ENCODE results near the gene LCLAT1. TPM values are rescaled to one million over a fixed set of nuclear protein-coding genes. Genes with fewer than 3 reads are reported as not detected.

Gene LCLAT1
- polyA plus RNA-seq, 2 of the 4 experiments (the other 2 are of a cell fraction), result 19.5 to 71.0 TPM

GRCh38 chr2:30549096-30549495, 102.0 kb downstream of the LCLAT1 start:
- TF ChIP-seq MAFK (IDR thresholded peaks at IDR 0.05; ENCODE audit: partially characterized antibody) (peak; percentile 50), HES2 (IDR thresholded peaks at IDR 0.05) (no peak)
- no peaks in the 10 kb centered on the region for H3K4me1 ChIP-seq
- POLR2A ChIA-PET, result no interaction called here
- no peak overlapping the region for H3K4me2 ChIP-seq
- no peak for FAIRE-seq
- no peak overlapping the region for H3K27ac ChIP-seq
- no peak for ATAC-seq
- CTCF ChIA-PET, result interaction anchor here (1.7 kb wide), 1 partner anchor 158 kb away, joined by 5 read pairs; no protein-coding TSS in a partner anchor
- peaks cover 8% of the 10 kb centered on the region; the same call in 1 of the 3 replicates for H3K9me3 ChIP-seq
- H3K4me3 ChIP-seq, result no peak overlapping the region
- WGBS (ENCODE audit: missing lambda C conversion rate), result 96% methylated on average over 2 of the region's 2 CpGs
- no peak for DNase-seq (ENCODE audit: low read depth in 1 of 2, low spot score in 1 of 2)

DNA sequence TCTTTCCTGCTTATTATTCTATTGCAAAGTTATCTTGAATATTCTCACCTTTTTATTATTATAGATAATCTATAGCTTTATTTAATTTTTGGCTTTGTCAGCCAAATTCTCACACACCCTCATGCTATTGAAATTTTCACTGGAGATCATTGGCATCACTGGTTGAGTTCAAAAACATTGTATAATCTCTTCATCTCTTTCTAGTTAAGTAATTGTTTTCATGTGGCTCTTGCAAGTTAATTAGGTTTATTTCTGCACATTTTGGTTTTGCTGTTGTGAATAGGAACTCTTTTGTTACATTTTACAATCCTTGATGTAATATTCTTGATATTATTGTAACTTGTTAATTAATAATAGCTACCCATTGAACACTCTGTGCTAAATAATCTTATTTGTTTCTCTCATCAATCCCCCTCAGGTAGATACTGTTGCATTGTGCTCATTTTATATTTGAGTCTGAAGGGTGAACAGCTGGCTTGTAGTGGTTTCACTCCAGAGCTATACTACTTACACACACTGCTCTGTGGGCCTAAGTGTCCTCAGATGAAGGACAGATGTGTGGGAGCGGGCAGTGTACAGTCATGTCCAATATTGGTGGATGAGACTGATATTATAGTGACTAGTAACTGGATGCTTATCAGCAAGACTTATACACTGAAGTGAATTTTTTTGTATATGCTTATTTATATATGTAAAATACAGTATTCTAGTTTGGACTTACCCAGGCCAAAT, 112.7 kb downstream of the LCLAT1 start:
- FAIRE-seq, result peak; percentile 80
- 90% methylated on average over 1 of the region's 1 CpG for WGBS (ENCODE audit: missing lambda C conversion rate)
- ChIA-PET CTCF (no interaction called here), POLR2A (no interaction called here)
- Histone ChIP-seq H3K9me3 (no peaks in the 10 kb centered on the region), H3K4me1 (peaks cover 6% of the 10 kb centered on the region; the same call in 2 of the 3 replicates), H3K27ac (no peak overlapping the region), H3K4me2 (no peak overlapping the region), H3K4me3 (no peak overlapping the region)
- DNase-seq (ENCODE audit: low read depth in 1 of 2, low spot score in 1 of 2), result no peak
- ATAC-seq, result no peak
- TF ChIP-seq MYC (IDR thresholded peaks at IDR 0.05; ENCODE audit: borderline replicate concordance, low read length) (no peak), KDM5A (IDR thresholded peaks at IDR 0.05) (no peak), POLR2A (IDR thresholded peaks at IDR 0.05; ENCODE audit: low read length) (no peak), MAZ (IDR thresholded peaks at IDR 0.05; ENCODE audit: borderline replicate concordance, low read depth, low read length) (no peak), POLR2AphosphoS2 (conservative IDR thresholded peaks at IDR 0.05; ENCODE audit: low read length) (no peak), FOXS1 (CRISPR knock-in tag; IDR thresholded peaks at IDR 0.05) (no peak), SMC3 (IDR thresholded peaks at IDR 0.05) (no peak), NR3C1 (IDR thresholded peaks at IDR 0.05) (no peak)
- TF ChIP-seq, protein P1, sequence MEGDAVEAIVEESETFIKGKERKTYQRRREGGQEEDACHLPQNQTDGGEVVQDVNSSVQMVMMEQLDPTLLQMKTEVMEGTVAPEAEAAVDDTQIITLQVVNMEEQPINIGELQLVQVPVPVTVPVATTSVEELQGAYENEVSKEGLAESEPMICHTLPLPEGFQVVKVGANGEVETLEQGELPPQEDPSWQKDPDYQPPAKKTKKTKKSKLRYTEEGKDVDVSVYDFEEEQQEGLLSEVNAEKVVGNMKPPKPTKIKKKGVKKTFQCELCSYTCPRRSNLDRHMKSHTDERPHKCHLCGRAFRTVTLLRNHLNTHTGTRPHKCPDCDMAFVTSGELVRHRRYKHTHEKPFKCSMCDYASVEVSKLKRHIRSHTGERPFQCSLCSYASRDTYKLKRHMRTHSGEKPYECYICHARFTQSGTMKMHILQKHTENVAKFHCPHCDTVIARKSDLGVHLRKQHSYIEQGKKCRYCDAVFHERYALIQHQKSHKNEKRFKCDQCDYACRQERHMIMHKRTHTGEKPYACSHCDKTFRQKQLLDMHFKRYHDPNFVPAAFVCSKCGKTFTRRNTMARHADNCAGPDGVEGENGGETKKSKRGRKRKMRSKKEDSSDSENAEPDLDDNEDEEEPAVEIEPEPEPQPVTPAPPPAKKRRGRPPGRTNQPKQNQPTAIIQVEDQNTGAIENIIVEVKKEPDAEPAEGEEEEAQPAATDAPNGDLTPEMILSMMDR (IDR thresholded peaks at IDR 0.05), result no peak

- TF ChIP-seq CEBPB (IDR thresholded peaks at IDR 0.05) (peak in 1 of 2 experiments; percentile 46; a peak in 2 of 4 replicates), FOSB (CRISPR knock-in tag; IDR thresholded peaks at IDR 0.05) (no peak), FOSL2 (IDR thresholded peaks at IDR 0.05) (no peak), FOSL2 (CRISPR knock-in tag; IDR thresholded peaks at IDR 0.05) (0 out of 2 replicates have a peak, but pooled peaks have one; percentile 17)
- H3K4me3 ChIP-seq, result no peak overlapping the region
- WGBS (ENCODE audit: missing lambda C conversion rate), result 87% methylated on average over 1 of the region's 1 CpG
- peaks cover 6% of the 10 kb centered on the region; the same call in 2 of the 3 replicates for H3K4me1 ChIP-seq
- H3K4me2 ChIP-seq, result no peak overlapping the region
- CTCF ChIA-PET, result no interaction called here
- DNase-seq (ENCODE audit: low read depth in 1 of 2, low spot score in 1 of 2) (no peak), FAIRE-seq (no peak), ATAC-seq (no peak)
- POLR2A ChIA-PET, result no interaction called here
- H3K9me3 ChIP-seq, result no peaks in the 10 kb centered on the region
- H3K27ac ChIP-seq, result no peak overlapping the region
Measured at GRCh38 chr2:30561349-30561748, 114.3 kb downstream of the LCLAT1 start.

GRCh38 chr2:30565851-30566358, 118.9 kb downstream of the LCLAT1 start:
- CTCF ChIA-PET, result interaction anchor here (1.2 kb wide), 1 partner anchor 9 kb away, joined by 3 read pairs; no protein-coding TSS in a partner anchor
- POLR2A ChIA-PET, result no interaction called here
- no peak for DNase-seq (ENCODE audit: low read depth in 1 of 2, low spot score in 1 of 2)
- no peak for FAIRE-seq
- WGBS (ENCODE audit: missing lambda C conversion rate), result 93% methylated on average over 5 of the region's 5 CpGs
- no peak for ATAC-seq
- Histone ChIP-seq H3K27ac (no peak overlapping the region), H3K4me2 (no peak overlapping the region), H3K9me3 (no peaks in the 10 kb centered on the region), H3K4me3 (no peak overlapping the region), H3K4me1 (peaks cover 6% of the 10 kb centered on the region; the same call in 2 of the 3 replicates)
- TF ChIP-seq RAD21 (conservative IDR thresholded peaks at IDR 0.05 in 1 of 2, IDR thresholded peaks at IDR 0.05 in 1 of 2) (no peak), HOXB13 (CRISPR knock-in tag; IDR thresholded peaks at IDR 0.05; ENCODE audit: low read depth) (no peak), ESRRA (IDR thresholded peaks at IDR 0.05; ENCODE audit: borderline replicate concordance, low read length) (no peak), RARB (CRISPR knock-in tag; IDR thresholded peaks at IDR 0.05) (no peak), FOSB (CRISPR knock-in tag; IDR thresholded peaks at IDR 0.05) (no peak), GATA3 (IDR thresholded peaks at IDR 0.05; ENCODE audit: borderline replicate concordance) (no peak), HMGXB4 (CRISPR knock-in tag; IDR thresholded peaks at IDR 0.05; ENCODE audit: borderline replicate concordance) (no peak), NR3C1 (IDR thresholded peaks at IDR 0.05) (no peak), EP300 (IDR thresholded peaks at IDR 0.05) (no peak), BHLHE40 (IDR thresholded peaks at IDR 0.05; ENCODE audit: low read depth, low read length) (no peak), SREBF2 (IDR thresholded peaks at IDR 0.05) (no peak)
- TF ChIP-seq, protein P2, sequence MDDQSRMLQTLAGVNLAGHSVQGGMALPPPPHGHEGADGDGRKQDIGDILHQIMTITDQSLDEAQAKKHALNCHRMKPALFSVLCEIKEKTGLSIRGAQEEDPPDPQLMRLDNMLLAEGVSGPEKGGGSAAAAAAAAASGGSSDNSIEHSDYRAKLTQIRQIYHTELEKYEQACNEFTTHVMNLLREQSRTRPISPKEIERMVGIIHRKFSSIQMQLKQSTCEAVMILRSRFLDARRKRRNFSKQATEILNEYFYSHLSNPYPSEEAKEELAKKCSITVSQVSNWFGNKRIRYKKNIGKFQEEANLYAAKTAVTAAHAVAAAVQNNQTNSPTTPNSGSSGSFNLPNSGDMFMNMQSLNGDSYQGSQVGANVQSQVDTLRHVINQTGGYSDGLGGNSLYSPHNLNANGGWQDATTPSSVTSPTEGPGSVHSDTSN (IDR thresholded peaks at IDR 0.05), result no peak
